IMR-90 (cell line): ENCODE results near the gene PLEKHA4. TPM values are rescaled to one million over a fixed set of nuclear protein-coding genes. Genes with fewer than 3 reads are reported as not detected.
"Not testable (repeated sequence)": the region's sequence is repeated elsewhere in the genome, so short reads cannot be mapped to it uniquely, and the experiment has no call there.

ENCODE experiments used
- ATAC-seq: fragments of 200-7000 bp; cut with Tn5 transposase; 2 replicates; pipeline ENCODE4 v1.9.1; 2020; ENCODE audit warnings: low read depth, mild to moderate bottlenecking, moderate library complexity
- BruUV-seq: library from RNA; stranded (reverse); fragments of 400-500 nt; replicated peaks from 2 replicates; lab custom pipeline; 2021; lab: Mats Ljungman, UMichigan
- CTCF ChIA-PET: fragments of 300-600 bp; formaldehyde crosslinking; extraction: SDS; loops from one replicate; lab custom pipeline; 2021; ENCODE audit warnings: antibody characterized with exemption; lab: Yijun Ruan, JAX
- POLR2A ChIA-PET: fragments of 300-600 bp; sonication (Branson Sonifier 250); formaldehyde crosslinking; loops from one replicate; lab custom pipeline; 2022; ENCODE audit warnings: antibody characterized with exemption; ENCODE audit not compliant: unreplicated experiment; lab: Charles Lee
- DNase-seq: peaks from one replicate; pipeline ENCODE4 v3.0.0; 2013
- H2AFZ ChIP-seq: replicated peaks from 2 replicates; pipeline ENCODE3; 2013; ENCODE audit warnings: low read length, mild to moderate bottlenecking; ENCODE audit not compliant: poor library complexity
- H2AK5ac ChIP-seq: 2 replicates; pipeline ENCODE4 v1.6.1; 2013; ENCODE audit warnings: low read depth, low read length, inconsistent platforms
- H2AK9ac ChIP-seq: replicated peaks from 2 replicates; pipeline ENCODE3; 2013; ENCODE audit warnings: mild to moderate bottlenecking, low read depth, low read length, moderate library complexity; ENCODE audit not compliant: poor library complexity
- H2BK120ac ChIP-seq: 2 replicates; pipeline ENCODE4 v1.6.1; 2013; ENCODE audit warnings: low read depth, low read length, inconsistent platforms
- H2BK15ac ChIP-seq: 3 replicates; pipeline ENCODE4 v1.6.1; 2013; ENCODE audit warnings: low read depth, low read length, inconsistent platforms
- H2BK20ac ChIP-seq: 2 replicates; pipeline ENCODE4 v1.6.1; 2013; ENCODE audit warnings: low read depth, mild to moderate bottlenecking, inconsistent platforms, low read length, moderate library complexity
- H2BK5ac ChIP-seq: 2 replicates; pipeline ENCODE4 v1.6.1; 2013; ENCODE audit warnings: mild to moderate bottlenecking, low read depth, low read length, inconsistent platforms; ENCODE audit not compliant: poor library complexity, severe bottlenecking
- H3K14ac ChIP-seq: replicated peaks from 2 replicates; pipeline ENCODE4 v1.6.1; 2013; ENCODE audit warnings: low read depth, low read length, inconsistent platforms
- H3K18ac ChIP-seq: 2 replicates; pipeline ENCODE4 v1.6.1; 2013; ENCODE audit warnings: low read depth, low read length, control low read depth
- H3K23ac ChIP-seq: 2 replicates; pipeline ENCODE4 v1.6.1; 2013; ENCODE audit warnings: low read depth, low read length, inconsistent platforms
- H3K27ac ChIP-seq: 2 replicates; pipeline ENCODE4 v1.5.1; 2013; ENCODE audit warnings: mild to moderate bottlenecking, control low read depth, low read length; ENCODE audit not compliant: insufficient read depth
- H3K27me3 ChIP-seq: 2 replicates; pipeline ENCODE4 v1.6.1; 2013; ENCODE audit warnings: low read length; ENCODE audit not compliant: control insufficient read depth, insufficient read depth
- H3K36me3 ChIP-seq: 2 replicates; pipeline ENCODE4 v1.6.1; 2013; ENCODE audit warnings: low read length, mixed read lengths; ENCODE audit not compliant: control insufficient read depth, insufficient read depth
- H3K4ac ChIP-seq: 2 replicates; pipeline ENCODE4 v1.6.1; 2013; ENCODE audit warnings: low read depth, low read length, inconsistent platforms
- H3K4me1 ChIP-seq: 2 replicates; pipeline ENCODE4 v1.6.1; 2013; ENCODE audit warnings: low read length, mixed read lengths; ENCODE audit not compliant: control insufficient read depth, insufficient read depth
- H3K4me2 ChIP-seq: 2 replicates; pipeline ENCODE4 v1.6.1; 2013; ENCODE audit warnings: low read depth, mild to moderate bottlenecking, control low read depth, low read length, moderate library complexity
- H3K4me3 ChIP-seq: 2 replicates; pipeline ENCODE4 v1.5.1; 2013; ENCODE audit warnings: low read depth, mild to moderate bottlenecking, control low read depth, low read length, moderate library complexity; ENCODE audit not compliant: insufficient read depth
- H3K56ac ChIP-seq: 2 replicates; pipeline ENCODE4 v1.6.1; 2013; ENCODE audit warnings: low read length, inconsistent platforms; ENCODE audit not compliant: insufficient read depth; ENCODE audit errors: extremely low read depth
- H3K79me1 ChIP-seq, 2 experiments: 2 replicates each; pipeline ENCODE4 v1.6.1; 2013; ENCODE audit warnings: low read length in 2 of 2, inconsistent platforms in 1 of 2, low read depth in 1 of 2
- H3K9ac ChIP-seq: 2 replicates; pipeline ENCODE4 v1.6.1; 2013; ENCODE audit warnings: low read depth, low read length, control low read depth
- H3K9me1 ChIP-seq: 2 replicates; pipeline ENCODE4 v1.6.1; 2013; ENCODE audit warnings: low read length, inconsistent platforms; ENCODE audit not compliant: insufficient read depth
- H3K9me3 ChIP-seq: 2 replicates; pipeline ENCODE4 v1.6.1; 2013; ENCODE audit warnings: low read length; ENCODE audit not compliant: control insufficient read depth, insufficient read depth
- H4K20me1 ChIP-seq: 2 replicates; pipeline ENCODE4 v1.6.1; 2013; ENCODE audit warnings: low read length, inconsistent platforms; ENCODE audit not compliant: insufficient read depth
- H4K5ac ChIP-seq: 2 replicates; pipeline ENCODE4 v1.6.1; 2013; ENCODE audit warnings: mild to moderate bottlenecking, low read depth, low read length, control low read depth
- H4K8ac ChIP-seq, 2 experiments: 2 replicates each; pipeline ENCODE4 v1.6.1; 2013; ENCODE audit warnings: low read depth in 2 of 2, low read length in 2 of 2, control low read depth in 1 of 2, inconsistent platforms in 1 of 2
- H4K91ac ChIP-seq: 2 replicates; pipeline ENCODE4 v1.6.1; 2013; ENCODE audit warnings: low read depth, low read length, inconsistent platforms; ENCODE audit not compliant: insufficient read depth
- WGBS, 2 experiments: methylation state at CpG; one replicate each; pipeline versions ENCODE4 v1.1.5 to v1.1.7; 2013; ENCODE audit warnings: missing lambda C conversion rate in 2 of 2; ENCODE audit not compliant: insufficient read length in 1 of 2; ENCODE audit errors: extremely low coverage in 2 of 2; 5-methylcytosine and 5-hydroxymethylcytosine counted together
- dilution Hi-C: fragments of 300-500 bp; cut with HindIII; formaldehyde crosslinking; loops from one replicate; pipeline ENCODE4 v1.14.3; 2018; ENCODE audit warnings: low sequenced_read_pairs; ENCODE audit not compliant: unreplicated experiment
- in situ Hi-C: fragments of 300-500 bp; cut with MboI; formaldehyde crosslinking; loops from 3 replicates; pipeline ENCODE4 v1.14.3; 2019; ENCODE audit warnings: low sequenced_read_pairs, inconsistent platforms, mixed read lengths
- intact Hi-C: fragments of 100-400 bp; cut with micrococcal nuclease; formaldehyde crosslinking; loops from 2 replicates; pipeline ENCODE4 v1.10.0; 2022
- polyA plus RNA-seq, 3 experiments: library from polyadenylated mRNA; depleted of rRNA; stranded (reverse); fragments of >200 nt; gene quantifications; 2 replicates each; pipeline ENCODE4 v1.2.3, GENCODE V29; 2012; ENCODE audit warnings: low replicate concordance in 1 of 3
- total RNA-seq: library from RNA; depleted of rRNA; stranded (reverse); fragments of >200 nt; gene quantifications from 2 replicates; pipeline ENCODE4 v1.2.3, GENCODE V29; 2012

Gene PLEKHA4
- total and polyA plus RNA-seq, 2 of the 4 experiments (the other 2 are of a cell fraction), result 4.5 to 14.4 TPM

DNA sequence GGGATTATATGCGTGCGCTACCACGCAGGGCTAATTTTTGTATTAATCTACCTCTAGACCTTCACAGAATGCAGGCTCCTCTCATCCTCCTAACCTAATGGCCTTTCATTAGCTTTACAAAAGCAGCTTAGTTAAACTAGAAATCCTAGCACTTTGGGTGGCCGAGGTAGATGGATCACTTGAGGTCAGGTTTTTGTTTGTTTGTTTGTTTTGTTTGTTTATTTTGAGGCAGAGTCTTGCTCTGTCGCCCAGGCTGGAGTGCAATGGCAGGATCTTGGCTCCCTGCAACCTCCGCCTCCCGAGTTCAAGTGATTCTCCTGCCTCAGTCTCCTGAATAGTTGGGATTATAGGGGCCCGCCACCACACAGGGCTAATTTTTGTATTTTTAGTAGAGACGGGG is 11.3 kb upstream of the PLEKHA4 start:
- H3K4me3 ChIP-seq, H3K4ac ChIP-seq, in situ Hi-C loops, H2AFZ ChIP-seq, H2AK9ac ChIP-seq, H3K9me3 ChIP-seq, H3K27me3 ChIP-seq, H3K23ac ChIP-seq, H3K14ac ChIP-seq, H2BK5ac ChIP-seq, H4K8ac ChIP-seq, dilution Hi-C loops, H3K4me1 ChIP-seq, intact Hi-C loops, BruUV-seq, H3K4me2 ChIP-seq, H3K9me1 ChIP-seq, H3K27ac ChIP-seq, H2BK20ac ChIP-seq, H3K18ac ChIP-seq, DNase-seq, H4K91ac ChIP-seq, H3K56ac ChIP-seq, H2BK15ac ChIP-seq, H2BK120ac ChIP-seq, H2AK5ac ChIP-seq, ATAC-seq, H4K5ac ChIP-seq, H3K9ac ChIP-seq: not testable (repeated sequence)
- ChIA-PET CTCF (interaction anchor here (0.8 kb wide), 1 partner anchor 91 kb away, joined by 3 read pairs; no protein-coding TSS in a partner anchor), POLR2A (interaction anchor here (0.6 kb wide), 2 partner anchors 21 to 22 kb away, joined by 3 to 5 read pairs; no protein-coding TSS in a partner anchor)
- peaks cover 45% of the 10 kb centered on the region for H4K20me1 ChIP-seq
- peaks cover 23% of the 10 kb centered on the region for H3K36me3 ChIP-seq
- no CpG with 5 or more reads among the region's 9 CpGs for WGBS, 2 experiments
- peaks cover 0 to 35% of the 10 kb centered on the region in 2 experiments; a peak in 3 of 4 replicates for H3K79me1 ChIP-seq
